H1 (cell line): ENCODE data around the gene LHPP.

Experiments used
- BRCA1 ChIP-seq: IDR thresholded peaks from 2 replicates; pipeline ENCODE4 v1.6.1; 2012; ENCODE audit warnings: low read depth, low read length, improper control_type of control experiment
- CBX5 ChIP-seq: fragments of 300-800, 300-1000 bp; sonication (generic); IDR thresholded peaks from 2 replicates; pipeline ENCODE4 v1.7.1; 2016; ENCODE audit warnings: antibody characterized with exemption, low read length, low read depth
- CTBP2 ChIP-seq: IDR thresholded peaks from 2 replicates; pipeline ENCODE4 v1.7.0; 2011; ENCODE audit warnings: borderline replicate concordance, mild to moderate bottlenecking, moderate library complexity, mixed read lengths, low read length; ENCODE audit not compliant: insufficient read depth, insufficient read length
- EGR1 ChIP-seq: IDR thresholded peaks from 2 replicates; pipeline ENCODE4 v1.6.1; 2011; ENCODE audit warnings: low read depth, low read length, borderline replicate concordance
- EP300 ChIP-seq, 2 experiments: IDR thresholded peaks; 1 replicate in 1 of 2; 2 replicates in 1 of 2; pipeline ENCODE4 v1.6.1; 2011 to 2012; ENCODE audit warnings: low read depth in 2 of 2, low read length in 2 of 2, mild to moderate bottlenecking in 2 of 2, borderline replicate concordance in 1 of 2, inconsistent platforms in 1 of 2, moderate library complexity in 1 of 2
- NRF1 ChIP-seq: IDR thresholded peaks from 2 replicates; pipeline ENCODE4 v1.6.1; 2011; ENCODE audit warnings: mild to moderate bottlenecking, low read depth, low read length, improper control_type of control experiment
- POLR2A ChIP-seq, 2 experiments: IDR thresholded peaks; 1 replicate in 1 of 2; 2 replicates in 1 of 2; pipeline ENCODE4 v1.6.1; 2011; ENCODE audit warnings: low read depth in 2 of 2, low read length in 2 of 2, mild to moderate bottlenecking in 2 of 2; ENCODE audit errors: control extremely low read depth in 1 of 2
- POLR2AphosphoS5 ChIP-seq: IDR thresholded peaks from 2 replicates; pipeline ENCODE4 v1.6.1; 2011; ENCODE audit warnings: low read depth, low read length
- RAD21 ChIP-seq, 2 experiments: IDR thresholded peaks in 1 of 2; conservative IDR thresholded peaks in 1 of 2; 2 replicates each; pipeline ENCODE4 v1.6.1; 2011; ENCODE audit warnings: low read depth in 2 of 2, low read length in 2 of 2, improper control_type of control experiment in 1 of 2, inconsistent platforms in 1 of 2, mild to moderate bottlenecking in 1 of 2, moderate library complexity in 1 of 2
- SUZ12 ChIP-seq: fragments of 200-600 bp; sonication (generic); IDR thresholded peaks from 2 replicates; pipeline ENCODE4 v1.6.1; 2012; ENCODE audit warnings: mild to moderate bottlenecking, inconsistent platforms, low read length, moderate library complexity, mixed read lengths
- TF ChIP-seq, protein P1 (sequence below), 3 experiments: IDR thresholded peaks; 1 replicate in 2 of 3; 2 replicates in 1 of 3; pipeline versions ENCODE4 v1.5.1 to v1.6.1; 2011; ENCODE audit warnings: low read length in 3 of 3, mild to moderate bottlenecking in 3 of 3, inconsistent platforms in 2 of 3, low read depth in 1 of 3, moderate library complexity in 1 of 3; ENCODE audit not compliant: insufficient read depth in 1 of 3; ENCODE audit errors: control extremely low read depth in 1 of 3

DNA sequence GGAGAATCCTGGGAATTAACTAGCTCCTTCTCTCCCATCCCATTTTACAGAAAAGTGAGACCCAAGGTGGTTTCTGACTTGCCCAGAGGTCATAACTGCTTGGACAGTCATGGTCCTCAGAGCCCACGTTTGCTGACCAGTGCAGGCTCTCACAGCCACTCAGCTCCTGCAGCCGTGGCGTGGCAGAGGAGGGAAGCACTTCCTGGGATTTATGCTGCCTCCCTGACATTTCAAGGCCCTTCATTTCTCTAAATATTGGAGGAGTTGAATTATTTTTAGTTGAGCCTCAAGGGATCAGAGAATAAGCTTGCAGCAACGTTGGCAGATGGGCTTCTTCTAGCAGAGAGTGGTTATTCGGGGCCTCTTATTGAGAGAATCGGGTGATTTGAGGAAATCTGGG is 77.1 kb downstream of the LHPP start:
- TF ChIP-seq, protein P1, sequence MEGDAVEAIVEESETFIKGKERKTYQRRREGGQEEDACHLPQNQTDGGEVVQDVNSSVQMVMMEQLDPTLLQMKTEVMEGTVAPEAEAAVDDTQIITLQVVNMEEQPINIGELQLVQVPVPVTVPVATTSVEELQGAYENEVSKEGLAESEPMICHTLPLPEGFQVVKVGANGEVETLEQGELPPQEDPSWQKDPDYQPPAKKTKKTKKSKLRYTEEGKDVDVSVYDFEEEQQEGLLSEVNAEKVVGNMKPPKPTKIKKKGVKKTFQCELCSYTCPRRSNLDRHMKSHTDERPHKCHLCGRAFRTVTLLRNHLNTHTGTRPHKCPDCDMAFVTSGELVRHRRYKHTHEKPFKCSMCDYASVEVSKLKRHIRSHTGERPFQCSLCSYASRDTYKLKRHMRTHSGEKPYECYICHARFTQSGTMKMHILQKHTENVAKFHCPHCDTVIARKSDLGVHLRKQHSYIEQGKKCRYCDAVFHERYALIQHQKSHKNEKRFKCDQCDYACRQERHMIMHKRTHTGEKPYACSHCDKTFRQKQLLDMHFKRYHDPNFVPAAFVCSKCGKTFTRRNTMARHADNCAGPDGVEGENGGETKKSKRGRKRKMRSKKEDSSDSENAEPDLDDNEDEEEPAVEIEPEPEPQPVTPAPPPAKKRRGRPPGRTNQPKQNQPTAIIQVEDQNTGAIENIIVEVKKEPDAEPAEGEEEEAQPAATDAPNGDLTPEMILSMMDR (IDR thresholded peaks at IDR 0.05; ENCODE audit: control extremely low read depth in 1 of 3, insufficient read depth in 1 of 3, low read depth in 1 of 3, low read length in 3 of 3), result no peak
- TF ChIP-seq POLR2AphosphoS5 (no peak), EGR1 (no peak), RAD21 (IDR thresholded peaks at IDR 0.05 in 1 of 2, conservative IDR thresholded peaks at IDR 0.05 in 1 of 2; ENCODE audit: low read depth in 2 of 2, low read length in 2 of 2) (no peak), EP300 (IDR thresholded peaks at IDR 0.05; ENCODE audit: borderline replicate concordance in 1 of 2, low read depth in 2 of 2, low read length in 2 of 2) (no peak), CBX5 (no peak), SUZ12 (no peak), BRCA1 (no peak), CTBP2 (no peak), NRF1 (no peak), POLR2A (IDR thresholded peaks at IDR 0.05; ENCODE audit: control extremely low read depth in 1 of 2, low read depth in 2 of 2, low read length in 2 of 2) (no peak)
